HG03575 (cell line): ENCODE data around the gene TTLL7.

Experiments used
- ATAC-seq: cut with Tn5 transposase; IDR thresholded peaks from one replicate; pipeline ENCODE4 v1.9.1; 2021; ENCODE audit not compliant: unreplicated experiment, insufficient number of reproducible peaks, low FRiP score; ENCODE audit errors: extremely low read depth

The TTLL7 gene

DNA sequence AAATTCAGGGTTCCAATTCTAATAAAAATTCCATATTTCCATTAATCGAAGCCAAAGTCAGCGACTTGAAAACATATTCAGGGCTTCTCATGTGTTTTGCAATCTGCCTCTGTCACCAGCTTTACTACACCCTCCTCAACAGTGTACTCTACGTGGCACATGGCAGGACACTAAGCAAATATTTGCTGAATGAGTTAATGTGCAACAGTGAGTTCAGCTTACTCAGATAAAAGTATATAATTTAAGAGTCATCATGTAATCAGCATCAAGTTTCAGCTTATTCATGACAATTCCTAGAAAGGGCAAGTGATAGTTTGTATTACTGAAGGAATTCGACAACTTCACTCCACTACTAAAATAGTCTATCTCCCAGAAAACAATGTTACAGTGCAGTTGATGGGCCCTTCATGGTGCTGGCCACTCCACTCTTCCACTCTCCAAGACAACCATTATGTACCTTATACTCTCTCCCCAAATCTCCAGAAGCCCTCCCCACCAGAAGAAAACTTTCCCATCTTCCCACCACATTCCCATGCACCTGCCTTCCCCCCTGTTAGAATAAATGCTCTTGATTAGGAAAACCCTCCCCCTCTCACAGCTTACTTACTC lies 97.3 kb downstream of the TTLL7 start:
- no peak for ATAC-seq

DNA sequence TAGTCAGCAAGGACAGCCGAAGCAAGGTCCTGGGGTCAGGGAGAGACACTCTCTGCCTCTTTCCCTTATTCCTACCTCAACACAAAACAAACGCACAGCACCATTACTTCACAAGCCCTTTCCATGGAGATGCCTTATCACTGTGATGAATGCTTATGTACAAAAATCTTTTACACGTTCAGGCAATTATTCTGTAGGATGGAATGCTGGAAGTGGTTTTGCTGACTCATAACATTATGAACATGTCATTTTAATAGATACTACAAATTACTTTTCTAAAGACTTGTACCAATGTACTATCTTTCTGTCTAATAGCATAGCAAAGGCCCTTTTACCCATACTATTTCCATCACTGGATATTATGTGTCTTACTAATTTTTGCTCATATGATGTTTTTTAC lies 98.4 kb downstream of the TTLL7 start:
- ATAC-seq = no peak

DNA sequence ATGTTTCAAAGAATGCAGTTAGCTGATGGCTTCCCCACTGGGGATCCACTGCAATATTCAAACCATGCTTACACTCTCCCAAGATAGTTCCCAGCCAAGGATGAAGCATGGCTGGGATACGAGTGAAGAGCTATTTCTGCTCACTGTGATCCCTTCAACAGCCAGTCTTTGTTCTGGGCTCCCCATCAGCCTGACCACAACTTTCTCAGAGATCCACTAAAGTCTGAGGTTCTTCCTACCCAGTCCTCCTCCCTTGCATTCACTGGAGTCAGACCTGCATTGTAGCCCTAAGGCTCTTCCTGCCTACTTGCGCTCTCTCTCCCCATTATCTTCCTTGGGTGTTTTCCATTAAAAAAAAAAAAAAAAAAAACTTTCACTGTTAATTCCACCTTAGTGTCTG lies 101.4 kb downstream of the TTLL7 start:
- ATAC-seq = no peak

DNA sequence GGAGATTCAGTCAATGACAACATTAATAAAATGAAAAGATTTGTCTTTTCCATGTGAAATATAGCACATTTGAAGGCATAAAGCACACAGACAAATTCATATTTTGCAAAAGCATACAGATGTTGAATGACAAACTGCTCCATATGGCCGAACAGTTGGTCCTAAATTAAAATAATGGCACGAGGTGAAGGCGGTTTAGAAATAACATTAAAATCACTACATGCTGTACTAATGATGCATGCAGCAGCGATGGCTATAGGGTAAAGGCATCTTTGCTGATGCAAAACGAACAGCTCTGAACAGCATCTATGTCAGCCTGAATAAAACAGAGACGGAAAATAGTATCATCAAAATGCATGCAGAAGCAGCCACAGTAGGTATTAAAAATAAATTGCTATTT lies 102.6 kb downstream of the TTLL7 start:
- ATAC-seq = no peak

DNA sequence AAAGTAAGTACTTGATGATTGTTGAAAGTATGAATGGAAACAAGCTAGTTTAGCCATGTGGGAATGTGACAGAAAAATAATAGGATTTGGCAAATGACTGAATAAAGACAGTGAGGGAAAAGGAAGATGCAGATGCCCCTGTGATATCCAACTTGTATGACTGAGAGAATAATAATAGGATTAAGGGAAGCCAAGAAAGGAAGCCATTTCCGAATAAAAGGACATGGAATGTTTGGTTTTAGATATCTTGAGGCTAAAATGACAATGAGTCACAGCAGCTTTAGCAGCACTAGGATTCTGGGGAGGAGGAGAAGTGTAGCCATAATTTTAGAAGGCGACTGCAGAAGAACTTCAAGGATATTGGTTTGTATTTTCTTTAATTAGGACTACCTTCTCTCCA lies 109.2 kb downstream of the TTLL7 start:
- no peak for ATAC-seq

DNA sequence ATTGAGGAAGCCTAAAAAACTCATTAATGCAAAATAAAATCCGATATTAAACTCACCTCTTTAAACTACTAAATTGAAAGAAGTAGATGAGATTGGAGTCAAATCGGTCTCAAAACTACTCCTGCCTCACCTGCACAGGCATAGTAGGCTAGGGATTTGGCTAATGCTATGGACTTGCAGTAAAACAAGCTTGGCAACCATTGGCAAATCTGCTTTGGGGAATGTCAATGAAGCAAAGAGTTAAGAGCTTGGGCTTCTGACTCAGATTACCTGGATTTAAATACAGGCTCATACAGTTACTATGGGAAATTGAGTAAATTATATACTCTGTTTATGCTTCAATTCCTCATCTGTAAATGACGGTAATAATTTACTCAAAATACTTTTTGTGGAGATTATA lies 111.4 kb downstream of the TTLL7 start:
- ATAC-seq = no peak

DNA sequence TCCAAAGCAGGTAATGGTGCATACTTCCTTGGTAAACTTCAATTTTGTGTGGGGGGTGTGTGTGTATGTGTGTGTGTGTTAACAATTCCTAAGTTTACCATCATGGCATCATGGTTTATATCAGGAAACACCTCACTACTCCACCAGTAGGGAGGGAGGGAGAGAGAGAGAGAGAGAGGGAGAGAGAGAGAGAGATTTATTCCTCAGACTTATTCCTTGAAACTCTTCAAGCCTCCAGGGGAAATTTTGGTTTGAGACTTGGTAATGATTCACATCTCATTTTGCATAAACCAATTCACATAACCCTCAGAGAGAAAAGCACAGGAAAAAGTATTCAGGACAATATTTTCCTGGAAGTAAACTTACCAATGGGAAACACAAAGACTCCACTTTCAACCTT lies 115.0 kb downstream of the TTLL7 start:
- no peak for ATAC-seq

DNA sequence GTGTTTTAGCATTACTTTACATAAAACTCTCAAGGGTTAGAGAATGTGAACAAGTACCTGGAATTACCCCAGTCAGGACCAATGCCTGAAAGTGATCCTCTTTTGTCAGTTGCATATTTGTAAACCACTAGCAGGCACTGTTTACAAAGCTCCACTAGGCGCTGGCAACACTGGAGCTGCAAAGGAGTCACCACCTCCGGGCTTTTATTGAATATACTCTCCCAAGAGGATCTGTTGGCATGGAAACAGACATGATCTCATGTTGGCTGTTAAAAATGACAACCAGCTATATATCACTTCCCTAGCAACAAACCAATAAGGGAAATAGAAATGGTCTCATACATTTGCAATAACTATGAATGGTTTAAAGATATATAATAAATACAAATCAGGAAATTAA lies 116.0 kb downstream of the TTLL7 start:
- no peak for ATAC-seq

DNA sequence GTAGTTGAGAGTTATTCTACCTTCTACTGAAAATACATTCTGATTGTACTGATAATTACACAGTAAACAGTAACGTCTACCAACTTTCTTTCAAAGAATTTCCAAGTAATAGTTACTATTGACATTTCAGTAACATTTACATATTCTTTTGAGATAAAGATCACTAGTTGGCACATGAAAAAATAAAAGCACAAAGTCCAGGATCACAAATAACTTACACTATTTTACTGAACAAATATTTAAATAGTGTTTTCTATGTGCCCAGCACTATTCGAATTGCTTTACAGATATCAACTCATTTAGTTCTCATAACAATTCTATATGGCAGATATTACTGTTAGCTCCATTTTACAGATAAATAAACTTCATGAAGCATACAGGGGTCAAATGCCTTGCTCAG lies 126.4 kb downstream of the TTLL7 start:
- no peak for ATAC-seq

DNA sequence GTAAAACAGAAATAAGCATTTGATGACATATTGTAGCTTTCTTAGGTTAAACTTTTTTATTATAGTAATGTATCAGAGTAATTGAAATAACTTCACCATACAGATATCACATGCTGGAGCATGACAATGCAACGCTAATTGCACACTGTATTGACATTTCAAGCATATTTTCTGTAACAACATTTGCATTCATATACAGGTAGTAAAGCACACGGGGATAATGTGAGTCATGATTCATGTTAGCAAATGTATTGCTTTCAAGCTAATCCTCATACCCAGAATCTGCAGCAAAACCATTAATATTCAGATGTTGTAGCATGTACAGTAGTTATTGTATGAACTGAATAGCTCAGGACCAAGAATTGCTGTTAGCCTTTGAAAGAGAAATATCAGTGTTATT lies 133.9 kb downstream of the TTLL7 start:
- ATAC-seq = no peak

DNA sequence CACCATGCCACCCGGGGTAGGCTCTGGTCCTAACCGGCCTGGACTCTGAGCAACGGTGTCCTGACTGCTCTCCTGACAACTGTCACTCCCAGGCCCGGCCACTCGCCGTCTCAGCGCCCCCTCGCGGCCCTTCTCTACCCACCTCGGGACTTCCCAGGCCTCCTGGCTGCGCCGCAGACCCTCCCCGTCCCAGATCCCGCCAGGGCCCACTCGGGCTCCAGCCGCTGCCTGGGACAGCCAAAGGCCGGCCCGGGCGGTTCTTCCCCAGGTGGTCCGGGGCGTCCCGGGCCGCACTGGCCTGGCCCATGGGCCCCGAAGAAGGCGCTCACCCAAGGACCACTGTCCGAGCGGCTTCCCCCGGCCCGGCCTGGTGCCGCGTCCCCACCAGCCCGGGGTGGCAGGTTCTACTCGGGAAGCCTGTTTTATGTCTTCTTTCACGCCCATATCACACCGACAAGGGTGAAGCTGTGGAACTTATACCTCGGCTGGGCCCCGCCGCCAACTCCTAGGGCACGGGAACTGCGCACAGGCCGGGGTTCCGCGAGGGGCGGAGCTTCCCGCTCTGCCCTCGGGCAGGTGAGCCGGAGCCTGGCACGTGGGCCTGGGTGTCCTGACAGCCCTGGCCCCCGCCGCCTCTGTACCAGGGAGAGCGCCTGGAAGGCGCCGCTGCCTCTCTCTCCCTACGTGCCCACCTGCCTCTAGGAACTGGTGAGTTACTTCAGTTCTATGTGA lies 138.3 kb downstream of the TTLL7 start:
- ATAC-seq = peak; percentile 80

DNA sequence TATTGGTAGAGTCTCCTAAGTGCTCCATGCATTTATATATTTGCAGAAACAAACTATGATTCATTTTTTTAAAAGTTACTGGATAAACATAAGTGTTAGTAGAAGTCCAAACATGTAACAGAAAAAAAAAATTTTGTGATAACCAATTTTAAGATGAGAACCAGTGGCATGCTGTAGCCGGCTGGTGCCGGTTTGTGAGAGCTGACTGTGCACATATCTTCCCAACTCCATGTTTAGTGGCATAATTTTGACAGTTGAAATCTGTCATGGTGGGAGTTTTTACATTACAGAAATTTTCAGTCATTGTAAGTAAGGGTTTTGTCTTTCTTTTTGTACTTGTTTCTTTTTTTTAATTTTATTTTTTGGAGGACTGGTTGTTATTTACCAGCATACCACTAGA lies 141.2 kb downstream of the TTLL7 start:
- ATAC-seq = no peak

DNA sequence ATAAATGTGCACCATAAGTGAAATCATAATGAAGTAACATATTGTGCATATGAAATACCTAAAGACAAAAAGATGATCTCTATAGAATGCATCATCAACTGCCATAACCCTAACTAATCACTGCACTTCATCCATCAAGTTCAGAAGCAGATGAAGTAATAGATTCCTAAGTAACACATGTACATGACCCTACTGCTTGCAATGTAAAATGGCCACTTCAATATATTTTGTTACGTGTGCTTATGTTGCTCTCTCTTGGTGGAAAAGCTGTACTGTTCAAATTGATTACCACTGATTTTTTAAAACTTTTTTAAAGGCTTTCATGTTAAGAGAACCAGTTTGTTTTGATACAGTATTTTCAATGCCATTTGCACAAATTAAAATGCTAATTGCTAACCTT lies 141.8 kb downstream of the TTLL7 start:
- no peak for ATAC-seq

DNA sequence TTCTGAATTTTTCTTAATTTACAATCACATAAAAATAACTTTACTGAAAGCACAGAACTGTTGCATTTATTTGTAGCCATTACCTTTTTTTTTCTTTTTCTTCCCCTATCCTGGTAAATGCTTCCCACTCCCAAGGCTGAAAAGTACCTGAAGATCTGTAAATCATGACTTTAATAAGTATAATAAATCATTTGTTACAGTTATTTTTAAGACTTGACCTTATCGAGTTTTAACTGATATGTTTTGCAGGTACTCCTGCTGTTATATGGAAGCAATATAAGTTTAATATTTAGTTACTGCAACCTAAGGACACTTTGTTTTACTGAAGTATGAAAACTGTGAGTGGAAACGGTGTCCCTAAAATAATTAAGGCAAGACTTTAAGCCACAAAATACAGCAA lies 142.6 kb downstream of the TTLL7 start:
- ATAC-seq = no peak

DNA sequence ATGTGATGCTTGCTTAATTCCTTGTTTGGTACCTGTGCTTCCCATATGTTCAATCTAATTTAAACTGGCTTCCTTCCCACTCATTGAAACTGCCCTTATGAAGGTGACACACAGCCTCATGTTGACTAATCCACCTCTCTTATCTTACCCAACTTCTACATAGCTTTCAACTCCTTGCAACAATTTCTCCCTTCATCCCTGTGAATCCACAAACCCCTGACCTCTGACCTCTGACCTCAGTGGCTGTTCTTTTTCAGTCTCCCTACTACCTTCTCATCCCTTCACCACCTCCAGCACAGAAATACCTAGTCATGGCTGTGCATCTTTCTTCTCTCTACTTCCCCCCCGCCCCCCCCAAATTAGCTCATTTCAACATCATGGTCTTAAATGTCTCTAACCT lies 144.5 kb downstream of the TTLL7 start:
- ATAC-seq = no peak

DNA sequence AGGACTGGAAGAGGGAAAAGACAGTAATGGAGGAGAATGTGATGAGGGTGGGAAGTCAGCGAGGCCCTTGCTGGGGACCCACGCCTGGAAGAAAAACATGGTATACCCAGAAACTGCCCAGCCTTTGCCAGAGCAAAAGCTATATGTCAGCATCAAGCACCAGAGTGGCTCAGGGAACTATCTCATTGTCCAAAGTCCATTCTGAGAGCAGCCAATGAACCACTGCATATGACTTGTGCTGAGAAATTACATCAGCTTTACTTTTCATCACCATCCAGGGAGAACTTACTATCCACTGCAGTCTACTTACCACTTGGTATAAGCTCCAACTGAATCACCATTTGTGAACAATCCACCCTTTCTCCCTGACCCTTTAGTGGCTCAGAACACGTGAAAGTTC lies 148.1 kb downstream of the TTLL7 start:
- ATAC-seq = no peak

DNA sequence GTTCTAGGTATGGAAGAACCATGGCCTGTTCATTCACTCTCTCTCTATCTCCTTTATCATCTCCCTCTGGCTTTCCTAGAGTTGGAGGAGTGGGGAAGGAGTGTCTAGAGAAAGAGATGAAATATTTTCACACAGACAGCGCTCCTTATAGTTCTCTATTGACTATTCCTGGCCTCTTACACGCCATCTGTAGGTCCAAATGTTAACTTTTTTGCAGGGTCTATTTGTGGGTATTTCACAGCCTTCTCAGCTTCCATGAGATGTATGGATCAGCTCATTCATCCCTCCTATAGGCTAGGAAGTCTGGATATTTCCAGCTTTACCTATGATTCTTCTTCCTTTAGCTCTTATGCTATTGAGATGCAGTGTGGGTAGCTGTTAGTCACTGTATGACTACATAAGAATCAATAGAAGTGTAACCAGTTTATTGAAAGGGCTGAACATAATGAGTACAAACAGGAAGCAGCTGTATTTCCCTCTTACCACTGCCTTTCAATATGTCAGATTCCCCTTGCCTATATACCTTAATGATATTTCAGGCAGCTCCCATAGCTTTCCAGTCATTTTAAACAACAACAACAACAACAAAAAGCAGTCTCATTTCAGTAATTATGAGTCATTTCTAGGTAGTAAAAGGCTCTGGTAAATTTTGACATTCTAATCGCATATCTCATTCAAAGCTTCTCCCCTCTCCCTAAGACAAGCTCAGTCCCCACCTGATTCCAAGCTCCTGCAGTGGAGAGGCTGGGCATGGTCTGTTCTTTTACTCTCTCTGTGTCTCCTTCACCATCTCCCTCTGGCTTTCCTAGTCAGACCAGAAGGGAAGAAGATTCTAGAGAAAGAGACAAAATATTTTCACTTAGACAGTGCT lies 149.5 kb downstream of the TTLL7 start:
- peak; percentile 77 for ATAC-seq

DNA sequence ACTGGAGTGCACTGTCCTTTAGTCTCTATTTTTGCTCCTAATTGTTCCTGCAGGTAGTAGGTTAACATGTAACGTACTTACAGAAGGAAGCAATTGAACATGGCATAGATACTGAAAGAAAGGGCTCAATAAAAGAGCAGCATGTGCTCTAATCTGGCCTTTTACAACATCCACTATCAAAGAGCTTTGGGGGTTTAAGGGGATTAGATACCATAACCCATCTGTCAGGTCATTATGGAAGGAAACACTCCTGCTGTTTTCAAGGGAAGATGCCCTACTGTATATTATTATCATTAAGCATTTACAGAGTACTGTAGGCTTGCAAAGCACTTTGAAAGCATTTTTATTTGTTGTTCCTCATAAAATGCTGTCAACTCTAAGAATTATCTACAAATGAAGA lies 152.8 kb downstream of the TTLL7 start:
- ATAC-seq = no peak

DNA sequence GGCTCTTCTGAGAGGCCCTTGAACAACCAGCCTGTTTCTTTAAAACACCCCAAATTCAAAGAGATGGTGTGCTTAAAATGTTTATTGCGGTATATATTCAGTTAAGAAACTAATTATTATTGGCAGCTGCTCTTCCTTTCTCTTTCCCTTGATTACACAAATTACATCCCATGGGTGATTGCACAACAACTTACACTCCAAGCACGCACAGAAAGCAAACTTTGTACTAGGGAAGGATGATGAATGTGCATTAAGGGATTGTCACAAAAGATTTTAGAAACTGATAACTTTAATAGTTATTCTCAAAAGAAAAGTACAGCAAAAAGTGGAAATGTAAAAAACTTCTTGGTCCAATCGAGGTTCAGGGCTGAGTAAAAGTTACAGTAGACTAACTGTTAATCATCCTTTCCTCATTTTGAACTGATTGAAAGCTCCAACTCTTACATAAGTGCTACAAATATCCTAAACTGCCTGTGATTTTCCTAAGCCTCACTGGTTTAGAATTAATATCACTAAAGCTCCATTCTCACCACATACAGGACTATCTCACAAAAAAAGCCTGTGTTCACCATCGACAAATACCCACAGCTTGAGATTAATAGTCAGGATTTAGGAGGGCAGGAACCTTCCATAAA lies 153.4 kb downstream of the TTLL7 start:
- ATAC-seq = no peak

DNA sequence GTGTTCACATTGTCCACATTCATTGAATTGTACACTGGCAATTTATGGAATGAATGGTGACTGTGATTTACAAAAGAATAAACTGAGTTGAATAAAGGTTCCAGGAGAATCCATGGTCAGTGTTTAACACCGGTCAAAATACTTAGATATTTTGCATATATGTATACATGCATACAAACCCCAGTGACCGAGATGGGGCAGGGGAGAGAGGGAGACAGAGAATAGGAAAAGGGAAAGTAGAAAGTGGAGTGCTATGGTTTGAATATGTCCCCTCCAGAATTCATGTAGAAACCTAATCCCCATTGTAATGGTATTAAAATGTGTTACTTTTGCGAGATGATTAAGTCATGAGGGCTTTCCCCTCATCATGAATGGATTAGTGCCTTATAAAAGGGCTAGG lies 154.4 kb downstream of the TTLL7 start:
- no peak for ATAC-seq
